Measurements from ENCODE around the gene FSIP1.

DNA sequence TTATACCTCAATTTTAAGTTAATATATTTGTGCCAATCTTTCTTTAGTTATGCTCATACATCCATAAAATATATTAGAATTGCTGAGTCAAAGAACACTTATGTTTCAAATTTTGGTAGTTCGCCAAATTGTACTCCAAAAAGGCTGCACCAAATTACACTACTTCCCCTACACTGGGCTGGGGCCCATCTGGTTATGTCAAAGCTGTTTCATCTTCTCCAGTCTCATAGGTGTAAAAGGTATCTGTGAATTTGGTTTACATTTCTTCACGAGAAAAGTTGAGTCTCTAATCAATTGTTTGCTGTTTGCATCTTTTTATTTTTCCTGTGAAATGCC is 706 bp downstream of the FSIP1 start:
- no peak for TF ChIP-seq POLR2A (IDR thresholded peaks at IDR 0.05)
- TF ChIP-seq, protein P1, sequence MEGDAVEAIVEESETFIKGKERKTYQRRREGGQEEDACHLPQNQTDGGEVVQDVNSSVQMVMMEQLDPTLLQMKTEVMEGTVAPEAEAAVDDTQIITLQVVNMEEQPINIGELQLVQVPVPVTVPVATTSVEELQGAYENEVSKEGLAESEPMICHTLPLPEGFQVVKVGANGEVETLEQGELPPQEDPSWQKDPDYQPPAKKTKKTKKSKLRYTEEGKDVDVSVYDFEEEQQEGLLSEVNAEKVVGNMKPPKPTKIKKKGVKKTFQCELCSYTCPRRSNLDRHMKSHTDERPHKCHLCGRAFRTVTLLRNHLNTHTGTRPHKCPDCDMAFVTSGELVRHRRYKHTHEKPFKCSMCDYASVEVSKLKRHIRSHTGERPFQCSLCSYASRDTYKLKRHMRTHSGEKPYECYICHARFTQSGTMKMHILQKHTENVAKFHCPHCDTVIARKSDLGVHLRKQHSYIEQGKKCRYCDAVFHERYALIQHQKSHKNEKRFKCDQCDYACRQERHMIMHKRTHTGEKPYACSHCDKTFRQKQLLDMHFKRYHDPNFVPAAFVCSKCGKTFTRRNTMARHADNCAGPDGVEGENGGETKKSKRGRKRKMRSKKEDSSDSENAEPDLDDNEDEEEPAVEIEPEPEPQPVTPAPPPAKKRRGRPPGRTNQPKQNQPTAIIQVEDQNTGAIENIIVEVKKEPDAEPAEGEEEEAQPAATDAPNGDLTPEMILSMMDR (IDR thresholded peaks at IDR 0.05) = no peak
